NOMO-1 (cell line): ENCODE measurements around the gene HCN2.
"Not testable (repeated sequence)": the region's sequence is repeated elsewhere in the genome, so short reads cannot be mapped to it uniquely, and the experiment has no call there.

Experiments
- DNase-seq, 2 experiments: peaks; one replicate each; lab custom pipeline; 2025; ENCODE audit not compliant: unreplicated experiment in 2 of 2; lab: John Stamatoyannopoulos, UW

The HCN2 gene

GRCh38 chr19:602391-603301 is 13.0 kb downstream of the HCN2 start:
- DNase-seq, result no peak

DNA sequence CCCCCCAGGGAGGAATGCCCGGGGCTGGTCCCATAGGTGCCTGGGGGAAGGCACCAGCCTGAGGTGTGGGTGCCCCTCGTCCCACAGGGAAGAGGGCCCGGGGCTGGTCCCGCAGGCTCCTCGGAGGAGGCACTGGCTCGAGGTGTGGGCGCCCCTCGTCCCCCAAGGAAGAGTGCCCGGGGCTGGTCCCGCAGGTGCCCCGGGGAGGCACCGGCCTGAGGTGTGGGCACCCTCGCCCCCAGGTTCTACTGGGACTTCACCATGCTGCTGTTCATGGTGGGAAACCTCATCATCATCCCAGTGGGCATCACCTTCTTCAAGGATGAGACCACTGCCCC is 13.6 kb downstream of the HCN2 start:
- not testable (repeated sequence) for DNase-seq

- DNase-seq, result not testable (repeated sequence)
Observed at GRCh38 chr19:603779-604178, 14.1 kb downstream of the HCN2 start.

- no peak for DNase-seq
Observed at GRCh38 chr19:604355-604754, 14.7 kb downstream of the HCN2 start.

DNA sequence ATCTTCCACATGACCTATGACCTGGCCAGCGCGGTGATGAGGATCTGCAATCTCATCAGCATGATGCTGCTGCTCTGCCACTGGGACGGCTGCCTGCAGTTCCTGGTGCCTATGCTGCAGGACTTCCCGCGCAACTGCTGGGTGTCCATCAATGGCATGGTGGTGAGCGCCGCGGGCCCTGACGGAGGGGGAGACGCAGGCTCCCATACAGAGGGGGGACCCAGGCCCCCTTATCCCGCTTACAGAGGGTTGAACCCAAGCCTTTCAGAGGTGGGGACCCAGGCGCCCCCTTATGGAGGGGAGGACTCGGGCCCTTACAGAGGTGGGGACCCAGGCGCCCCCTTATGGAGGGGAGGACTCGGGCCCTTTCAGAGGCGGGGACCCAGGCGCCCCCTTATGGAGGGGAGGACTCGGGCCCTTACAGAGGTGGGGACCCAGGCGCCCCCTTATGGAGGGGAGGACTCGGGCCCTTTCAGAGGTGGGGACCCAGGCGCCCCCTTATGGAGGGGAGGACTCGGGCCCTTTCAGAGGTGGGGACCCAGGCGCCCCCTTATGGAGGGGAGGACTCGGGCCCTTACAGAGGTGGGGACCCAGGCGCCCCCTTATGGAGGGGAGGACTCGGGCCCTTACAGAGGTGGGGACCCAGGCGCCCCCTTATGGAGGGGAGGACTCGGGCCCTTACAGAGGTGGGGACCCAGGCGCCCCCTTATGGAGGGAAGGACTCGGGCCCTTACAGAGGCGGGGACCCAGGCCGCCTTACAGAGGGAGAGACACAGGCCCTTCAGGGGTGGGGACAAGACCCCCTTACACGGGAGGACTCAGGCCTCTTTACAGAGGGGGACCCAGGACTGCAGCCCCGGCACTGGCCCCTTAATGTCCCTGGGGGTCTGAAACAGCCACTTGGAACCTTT is 15.6 kb downstream of the HCN2 start:
- DNase-seq, result not testable (repeated sequence)

DNA sequence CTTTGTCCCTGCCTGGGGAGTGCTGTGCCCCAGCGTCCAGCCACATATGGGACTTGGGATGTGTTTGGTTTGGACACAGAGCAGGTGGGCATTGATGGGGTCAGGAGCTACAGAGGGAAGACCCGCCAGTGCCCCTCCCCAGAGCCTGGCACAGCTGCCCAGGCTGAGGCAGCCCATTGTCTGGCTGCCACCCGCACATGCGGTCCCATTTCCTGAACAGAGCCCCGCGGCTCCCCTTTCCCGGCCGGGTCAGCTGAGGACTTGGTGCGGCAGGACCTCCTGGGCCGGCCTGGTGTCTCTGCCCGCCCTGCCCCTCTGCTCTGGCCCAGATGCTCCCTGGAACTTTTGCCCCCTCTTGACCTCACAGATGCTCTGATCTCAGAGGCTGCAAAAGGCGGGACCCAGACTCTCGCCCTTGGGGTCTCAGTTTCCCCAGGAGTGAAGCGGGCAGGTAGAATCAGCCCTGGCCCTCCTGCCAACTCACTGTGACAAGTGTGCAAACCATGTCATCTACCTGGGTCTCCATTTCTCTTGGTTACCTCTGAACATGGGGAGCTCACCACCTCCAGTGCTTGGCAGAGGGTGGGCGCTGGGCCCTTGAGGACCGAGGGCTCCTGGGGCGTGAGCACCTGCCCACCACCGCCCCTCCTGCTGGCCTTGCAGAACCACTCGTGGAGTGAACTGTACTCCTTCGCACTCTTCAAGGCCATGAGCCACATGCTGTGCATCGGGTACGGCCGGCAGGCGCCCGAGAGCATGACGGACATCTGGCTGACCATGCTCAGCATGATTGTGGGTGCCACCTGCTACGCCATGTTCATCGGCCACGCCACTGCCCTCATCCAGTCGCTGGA is 17.8 kb downstream of the HCN2 start:
- DNase-seq, result no peak

GRCh38 chr19:608155-609003 is 18.7 kb downstream of the HCN2 start:
- no peak for DNase-seq

DNA sequence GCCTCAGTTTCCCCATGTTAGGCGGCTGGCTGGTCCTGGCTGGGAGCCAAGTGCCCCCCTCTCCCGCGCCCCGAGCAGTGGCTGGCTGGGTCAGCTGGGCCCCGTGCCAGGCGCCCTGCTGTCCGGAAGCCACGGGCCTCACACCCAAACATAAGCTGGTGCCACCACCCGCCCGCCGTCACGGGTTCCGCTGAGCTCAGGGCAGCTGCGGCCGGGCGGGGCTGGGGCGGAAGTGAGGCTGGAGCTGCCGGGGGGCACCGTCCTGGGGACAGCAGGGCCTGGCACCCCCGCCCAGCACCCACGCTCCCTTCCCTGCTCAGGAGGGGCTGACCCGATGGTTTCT is 19.3 kb downstream of the HCN2 start:
- peak in 1 of 2 experiments; percentile 24 for DNase-seq

GRCh38 chr19:610071-610800 is 20.6 kb downstream of the HCN2 start:
- no peak for DNase-seq

DNA sequence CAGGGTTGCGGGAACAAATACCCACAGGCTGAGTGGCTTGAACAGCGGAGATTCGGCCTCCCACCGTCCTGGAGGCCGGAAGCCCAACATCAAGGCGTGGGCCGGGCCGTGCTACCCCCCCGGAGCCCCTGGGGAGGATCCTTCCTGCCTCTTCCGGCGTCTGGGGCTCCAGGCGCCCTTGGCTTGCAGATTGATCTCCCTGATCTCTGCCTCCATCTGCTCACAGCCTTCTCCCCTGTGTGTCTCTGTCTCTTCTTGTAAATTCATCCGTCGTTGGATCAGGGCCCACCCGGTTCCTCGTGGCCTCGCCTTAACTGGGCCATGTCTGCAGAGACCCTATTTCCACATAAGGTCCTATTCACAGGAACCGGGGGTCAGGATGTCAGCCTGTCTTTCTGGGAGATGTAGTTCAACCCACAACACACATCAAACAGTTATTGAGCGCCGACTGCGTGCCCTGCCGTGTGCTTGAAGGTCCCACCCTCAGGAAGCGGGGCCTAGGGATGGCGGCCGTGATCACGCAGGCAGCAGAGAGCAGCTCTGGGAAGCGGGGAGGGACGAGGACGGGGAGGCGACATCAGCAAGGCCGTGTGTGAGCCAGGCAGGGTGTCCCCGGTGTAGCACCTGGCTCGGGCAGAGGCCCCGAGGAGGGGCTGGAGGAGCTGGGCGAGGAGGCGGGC is 21.3 kb downstream of the HCN2 start:
- DNase-seq, result no peak

GRCh38 chr19:611481-611868 is 21.8 kb downstream of the HCN2 start:
- no peak for DNase-seq

GRCh38 chr19:612941-613340 is 23.3 kb downstream of the HCN2 start:
- no peak for DNase-seq

DNA sequence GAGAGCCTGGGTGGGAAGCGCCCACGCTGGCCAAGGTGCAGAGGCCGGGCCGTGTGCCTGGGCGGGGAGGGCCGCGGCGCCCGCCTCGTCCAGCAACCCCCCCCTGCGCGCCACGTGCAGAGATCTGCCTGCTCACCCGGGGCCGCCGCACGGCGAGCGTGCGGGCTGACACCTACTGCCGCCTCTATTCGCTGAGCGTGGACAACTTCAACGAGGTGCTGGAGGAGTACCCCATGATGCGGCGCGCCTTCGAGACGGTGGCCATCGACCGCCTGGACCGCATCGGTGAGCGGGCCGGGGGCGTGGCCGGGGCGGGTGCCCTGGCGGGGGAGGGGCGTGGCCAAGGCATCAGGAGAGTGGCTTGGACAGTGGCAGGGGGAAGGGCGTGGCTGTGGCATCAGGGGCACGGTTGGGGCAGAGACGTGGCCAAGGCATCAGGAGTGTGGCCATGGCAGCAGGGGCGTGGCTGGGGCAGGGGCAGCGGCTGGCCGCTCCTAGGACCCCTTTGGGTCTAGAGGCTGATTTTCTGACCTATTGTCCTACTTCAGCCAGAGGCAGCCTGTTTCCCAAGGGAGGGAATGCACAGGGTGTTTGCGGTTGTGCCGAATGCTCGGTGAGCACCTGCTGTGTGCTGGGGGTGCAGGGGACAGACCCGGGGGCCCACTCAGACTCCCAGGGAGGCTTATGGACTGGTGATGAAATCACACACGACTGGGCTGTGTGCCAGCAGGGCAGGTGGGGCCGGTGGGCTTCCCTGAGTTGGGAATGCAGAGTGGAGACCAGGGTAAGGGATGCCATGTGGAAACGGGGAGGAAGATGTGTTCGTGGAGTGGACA is 24.3 kb downstream of the HCN2 start:
- no peak for DNase-seq

GRCh38 chr19:615619-616018 is 25.9 kb downstream of the HCN2 start:
- DNase-seq, result no peak

DNA sequence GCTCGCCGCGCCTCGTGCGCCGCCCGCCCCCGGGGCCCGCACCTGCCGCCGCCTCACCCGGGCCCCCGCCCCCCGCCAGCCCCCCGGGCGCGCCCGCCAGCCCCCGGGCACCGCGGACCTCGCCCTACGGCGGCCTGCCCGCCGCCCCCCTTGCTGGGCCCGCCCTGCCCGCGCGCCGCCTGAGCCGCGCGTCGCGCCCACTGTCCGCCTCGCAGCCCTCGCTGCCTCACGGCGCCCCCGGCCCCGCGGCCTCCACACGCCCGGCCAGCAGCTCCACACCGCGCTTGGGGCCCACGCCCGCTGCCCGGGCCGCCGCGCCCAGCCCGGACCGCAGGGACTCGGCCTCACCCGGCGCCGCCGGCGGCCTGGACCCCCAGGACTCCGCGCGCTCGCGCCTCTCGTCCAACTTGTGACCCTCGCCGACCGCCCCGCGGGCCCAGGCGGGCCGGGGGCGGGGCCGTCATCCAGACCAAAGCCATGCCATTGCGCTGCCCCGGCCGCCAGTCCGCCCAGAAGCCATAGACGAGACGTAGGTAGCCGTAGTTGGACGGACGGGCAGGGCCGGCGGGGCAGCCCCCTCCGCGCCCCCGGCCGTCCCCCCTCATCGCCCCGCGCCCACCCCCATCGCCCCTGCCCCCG is 26.5 kb downstream of the HCN2 start:
- DNase-seq, result no peak

DNA sequence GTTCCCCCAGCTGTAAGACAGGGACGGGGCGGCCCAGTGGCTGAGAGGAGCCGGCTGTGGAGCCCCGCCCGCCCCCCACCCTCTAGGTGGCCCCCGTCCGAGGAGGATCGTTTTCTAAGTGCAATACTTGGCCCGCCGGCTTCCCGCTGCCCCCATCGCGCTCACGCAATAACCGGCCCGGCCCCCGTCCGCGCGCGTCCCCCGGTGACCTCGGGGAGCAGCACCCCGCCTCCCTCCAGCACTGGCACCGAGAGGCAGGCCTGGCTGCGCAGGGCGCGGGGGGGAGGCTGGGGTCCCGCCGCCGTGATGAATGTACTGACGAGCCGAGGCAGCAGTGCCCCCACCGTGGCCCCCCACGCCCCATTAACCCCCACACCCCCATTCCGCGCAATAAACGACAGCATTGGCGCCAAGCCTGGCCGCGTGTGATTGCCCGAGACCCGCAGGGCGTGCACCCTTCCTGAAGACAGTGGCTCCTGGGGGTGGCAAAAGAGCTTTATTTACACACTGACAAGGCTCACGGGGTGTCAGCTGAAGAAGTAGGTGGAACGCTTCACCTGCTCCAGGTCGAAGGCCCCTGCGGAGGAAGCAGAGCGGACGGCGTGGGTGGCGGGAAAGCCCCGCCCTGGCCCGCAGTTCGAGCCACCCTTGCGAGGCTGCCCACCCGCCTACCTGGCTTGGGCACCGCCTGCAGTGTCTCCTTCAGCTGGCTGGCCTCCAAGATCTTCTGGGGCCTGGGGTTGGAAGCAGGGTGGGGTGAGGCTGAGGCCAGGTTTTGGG is 27.3 kb downstream of the HCN2 start:
- no peak for DNase-seq
